CD4-positive, alpha-beta T cell (primary cell): ENCODE results near the gene IL10. TPM values are rescaled to one million over a fixed set of nuclear protein-coding genes. Genes with fewer than 3 reads are reported as not detected.
A peak's percentile ranks its signal among the peaks of the same experiment; 100 is the strongest.

Experiments
- ATAC-seq: fragments of 200-7000 bp; cut with Tn5 transposase; one replicate; pipeline ENCODE4 v1.10.0; 2022; ENCODE audit warnings: mild to moderate bottlenecking; ENCODE audit not compliant: poor library complexity
- CTCF ChIA-PET: fragments of 350-600 bp; sonication (Branson Sonifier 250); formaldehyde crosslinking; loops from one replicate; lab custom pipeline; 2021; ENCODE audit warnings: antibody characterized with exemption, inconsistent platforms; lab: Charles Lee
- POLR2A ChIA-PET: fragments of 350-600 bp; sonication (Branson Sonifier 250); formaldehyde crosslinking; loops from one replicate; lab custom pipeline; 2021; ENCODE audit warnings: antibody characterized with exemption, inconsistent platforms; lab: Charles Lee
- DNase-seq, 14 experiments: peaks; one replicate each; pipeline ENCODE4 v3.0.0-alpha.2; 2013 to 2020; ENCODE audit warnings: mixed read lengths in 2 of 14
- H3K27ac ChIP-seq, 2 donors: one replicate each; pipeline versions ENCODE4 v1.5.1 to v1.7.0; 2013; ENCODE audit warnings: low read length in 2 of 2, low read depth in 1 of 2, mild to moderate bottlenecking in 1 of 2
- H3K27me3 ChIP-seq, 2 experiments: 1 replicate in 1 of 2; 2 replicates in 1 of 2; pipeline versions ENCODE4 v1.6.1 to v1.7.0; 2013; ENCODE audit warnings: low read length in 2 of 2, control low read depth in 1 of 2, mild to moderate bottlenecking in 1 of 2, moderate library complexity in 1 of 2; ENCODE audit not compliant: insufficient read depth in 2 of 2, control insufficient read depth in 1 of 2
- H3K36me3 ChIP-seq: one replicate; pipeline ENCODE4 v1.6.1; 2013; ENCODE audit warnings: low read length, control low read depth; ENCODE audit not compliant: insufficient read depth
- H3K4me1 ChIP-seq: one replicate; pipeline ENCODE4 v1.6.1; 2013; ENCODE audit warnings: low read length, control low read depth; ENCODE audit not compliant: insufficient read depth
- H3K4me3 ChIP-seq: one replicate; pipeline ENCODE4 v1.5.1; 2013; ENCODE audit warnings: mild to moderate bottlenecking, low read length, moderate library complexity
- H3K9me3 ChIP-seq, 2 experiments: 1 replicate in 1 of 2; 2 replicates in 1 of 2; pipeline versions ENCODE4 v1.6.1 to v1.7.0; 2013; ENCODE audit warnings: low read length in 2 of 2, mild to moderate bottlenecking in 2 of 2, control low read depth in 1 of 2, moderate library complexity in 1 of 2; ENCODE audit not compliant: control insufficient read depth in 1 of 2, insufficient read depth in 1 of 2
- H3K27ac Mint-ChIP-seq: one replicate; pipeline ENCODE4 v1.8.0; 2020; ENCODE audit warnings: mixed read lengths
- H3K27me3 Mint-ChIP-seq: one replicate; pipeline ENCODE4 v1.8.0; 2021; ENCODE audit warnings: mixed read lengths
- H3K36me3 Mint-ChIP-seq: one replicate; pipeline ENCODE4 v1.8.0; 2021; ENCODE audit warnings: low read depth, mixed read lengths
- H3K4me1 Mint-ChIP-seq: one replicate; pipeline ENCODE4 v1.8.0; 2021; ENCODE audit warnings: low read depth, mixed read lengths
- H3K4me3 Mint-ChIP-seq: one replicate; pipeline ENCODE4 v1.8.0; 2020; ENCODE audit warnings: mild to moderate bottlenecking, mixed read lengths
- H3K9me3 Mint-ChIP-seq: one replicate; pipeline ENCODE4 v1.8.0; 2020; ENCODE audit warnings: mixed read lengths
- CTCF ChIP-seq: fragments of 200-600 bp; IDR thresholded peaks from one replicate; pipeline ENCODE4 v1.8.0; 2022; ENCODE audit warnings: antibody characterized with exemption, mild to moderate bottlenecking
- intact Hi-C, 2 experiments: fragments of 100-400 bp; cut with DNase I in 1 of 2; cut with micrococcal nuclease in 1 of 2; formaldehyde crosslinking; loops; one replicate each; pipeline versions ENCODE4 v1.15.1 to v1.9.0; 2023 to 2025; cut with DNase I, micrococcal nuclease
- total RNA-seq, 174 experiments: library from RNA in 2 of 174; stranded (reverse) in 2 of 174; gene quantifications; one replicate each; pipeline ENCODE4 v1.2.3 and lab custom pipeline; 2021 to 2026

The IL10 gene
- total RNA-seq, 2 experiments from 2014 or later: 0.27 to 0.87 TPM

- H3K36me3 ChIP-seq: no peaks in the 10 kb centered on the region
- Mint-ChIP-seq H3K4me3 (no peak overlapping the region), H3K4me1 (peaks cover 68% of the 10 kb centered on the region), H3K36me3 (no peaks in the 10 kb centered on the region), H3K9me3 (no peaks in the 10 kb centered on the region), H3K27ac (peak overlapping the region; percentile 87), H3K27me3 (no peaks in the 10 kb centered on the region)
- intact Hi-C loops: loop anchor here in 1 of 2 experiments (2.0 kb wide), 1 partner anchor 31 kb away; the partner anchor contains the start of gene IL19
- H3K4me1 ChIP-seq: peaks cover 67% of the 10 kb centered on the region
- DNase-seq (peak in 1 of 14 experiments; percentile 27), ATAC-seq (no peak)
- no peak overlapping the region for H3K4me3 ChIP-seq
- ChIA-PET CTCF (interaction anchor here (11.3 kb wide), 1 partner anchor 68 kb away, joined by 139 read pairs; no protein-coding TSS in a partner anchor), POLR2A (interaction anchor here (0.7 to 9.0 kb wide), 7 partner anchors 9 to 121 kb away, joined by 3 to 91 read pairs (median 29); partner anchors contain the start of genes FCMR, IL10 and IL19)
- H3K9me3 ChIP-seq: no peaks in the 10 kb centered on the region
- no peaks in the 10 kb centered on the region for H3K27me3 ChIP-seq
- H3K27ac ChIP-seq: no peak overlapping the region
- TF ChIP-seq CTCF: no peak
Observed at GRCh38 chr1:206801467-206801866, 29.2 kb upstream of the IL10 start.

DNA sequence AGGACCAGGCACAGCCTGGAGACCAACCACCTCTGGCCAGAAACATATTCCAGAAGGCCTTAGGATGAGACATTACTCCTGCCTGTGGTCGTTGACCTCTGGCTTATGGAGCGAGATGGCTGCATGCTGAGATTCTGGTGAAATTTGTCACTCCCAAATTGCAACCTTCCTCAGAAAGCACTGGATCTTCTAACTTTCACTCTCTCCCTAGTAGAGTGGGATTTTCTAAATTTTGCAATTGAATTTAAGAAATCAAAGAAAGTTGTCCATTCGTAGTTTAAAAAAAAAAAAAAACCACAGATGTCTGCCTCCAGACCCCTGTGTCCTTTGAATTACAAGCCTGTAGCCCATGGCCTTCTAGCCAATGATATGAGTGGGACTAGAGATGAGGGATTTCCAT is 28.6 kb upstream of the IL10 start:
- Mint-ChIP-seq H3K4me1 (peaks cover 67% of the 10 kb centered on the region), H3K9me3 (no peaks in the 10 kb centered on the region), H3K36me3 (no peaks in the 10 kb centered on the region), H3K4me3 (no peak overlapping the region), H3K27me3 (no peaks in the 10 kb centered on the region), H3K27ac (no peak overlapping the region)
- no peaks in the 10 kb centered on the region for H3K9me3 ChIP-seq
- ChIA-PET CTCF (interaction anchor here (11.3 kb wide), 1 partner anchor 67 kb away, joined by 139 read pairs; no protein-coding TSS in a partner anchor), POLR2A (interaction anchor here (1.0 kb wide), 1 partner anchor 35 kb away, joined by 3 read pairs; no protein-coding TSS in a partner anchor)
- no peaks in the 10 kb centered on the region for H3K36me3 ChIP-seq
- ATAC-seq (no peak), DNase-seq (no peak)
- H3K4me1 ChIP-seq: peaks cover 67% of the 10 kb centered on the region
- TF ChIP-seq CTCF: no peak
- H3K4me3 ChIP-seq: no peak overlapping the region
- intact Hi-C loops: loop anchor here in 1 of 2 experiments (2.0 kb wide), 1 partner anchor 30 kb away; the partner anchor contains the start of gene IL19
- H3K27ac ChIP-seq: no peak overlapping the region
- no peaks in the 10 kb centered on the region for H3K27me3 ChIP-seq

DNA sequence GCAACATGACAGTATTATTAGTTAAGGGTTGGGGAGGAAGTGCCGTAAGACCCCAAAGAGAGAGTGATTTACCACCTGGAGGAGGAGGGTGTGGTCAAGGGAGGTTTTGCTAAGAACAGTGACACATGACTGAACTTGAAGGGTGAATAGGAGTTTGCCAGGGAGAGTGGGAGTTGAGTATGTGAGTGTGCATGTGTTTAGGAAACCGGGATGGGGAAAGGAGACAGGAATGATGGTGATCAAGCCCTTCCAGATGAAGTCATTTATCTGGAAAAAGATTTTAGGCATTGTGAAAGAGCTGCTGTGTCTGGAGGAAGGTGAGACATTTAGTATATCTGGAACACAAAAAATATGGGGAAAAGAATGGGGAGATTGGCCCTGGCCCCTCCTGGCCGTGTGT is 28.1 kb upstream of the IL10 start:
- intact Hi-C loops: loop anchor here in 1 of 2 experiments (2.0 kb wide), 1 partner anchor 30 kb away; the partner anchor contains the start of gene IL19
- no peak for TF ChIP-seq CTCF
- no peak for ATAC-seq

More for the DNA sequence above, 28.1 kb upstream of the IL10 start:
- Mint-ChIP-seq H3K27ac (no peak overlapping the region), H3K4me1 (peaks cover 68% of the 10 kb centered on the region), H3K27me3 (no peaks in the 10 kb centered on the region), H3K36me3 (no peaks in the 10 kb centered on the region), H3K4me3 (no peak overlapping the region), H3K9me3 (no peaks in the 10 kb centered on the region)
- H3K4me3 ChIP-seq: no peak overlapping the region
- H3K9me3 ChIP-seq: no peaks in the 10 kb centered on the region
- ChIA-PET POLR2A (interaction anchor here (1.0 kb wide), 1 partner anchor 34 kb away, joined by 3 read pairs; no protein-coding TSS in a partner anchor), CTCF (interaction anchor here (1.3 to 1.5 kb wide), 2 partner anchors 35 to 66 kb away, joined by 3 to 4 read pairs; no protein-coding TSS in a partner anchor)
- DNase-seq: no peak
- H3K27ac ChIP-seq: no peak overlapping the region
- H3K4me1 ChIP-seq: peaks cover 64% of the 10 kb centered on the region
- no peaks in the 10 kb centered on the region for H3K27me3 ChIP-seq
- no peaks in the 10 kb centered on the region for H3K36me3 ChIP-seq
